Thyroid gland (tissue), 4 donors: ENCODE results near the gene OCA2. TPM values are rescaled to one million over a fixed set of nuclear protein-coding genes. Genes with fewer than 3 reads are reported as not detected.

ENCODE experiments used
- DNase-seq, 2 donors: peaks; one replicate each; pipeline ENCODE4 v3.0.0-alpha.2; 2019
- H3K27ac ChIP-seq, 3 donors: fragments of 200-600 bp; sonication (generic); 1 replicate in 2 of 3; 2 replicates in 1 of 3; pipeline ENCODE4 v1.5.1; 2016 to 2019; ENCODE audit warnings: mild to moderate bottlenecking in 1 of 3, moderate library complexity in 1 of 3
- H3K27me3 ChIP-seq: fragments of 200-600 bp; sonication (generic); one replicate; pipeline ENCODE4 v1.5.1; 2019
- H3K36me3 ChIP-seq, 2 donors: fragments of 200-600 bp; sonication (generic); one replicate each; pipeline ENCODE4 v1.5.1; 2016 to 2019
- H3K4me1 ChIP-seq, 2 donors: fragments of 200-600 bp; sonication (generic); one replicate each; pipeline ENCODE4 v1.5.1; 2017 to 2019
- H3K4me3 ChIP-seq, 3 donors: fragments of 200-600 bp; sonication (generic); replicated peaks in 1 of 3; 1 replicate in 2 of 3; 2 replicates in 1 of 3; pipeline ENCODE4 v1.5.1; 2016; ENCODE audit warnings: mild to moderate bottlenecking in 1 of 3
- H3K9me3 ChIP-seq: fragments of 200-600 bp; sonication (generic); one replicate; pipeline ENCODE4 v1.5.1; 2017
- POLR2A ChIP-seq, 2 donors: fragments of 450-650 bp; IDR thresholded peaks; one replicate each; pipeline ENCODE4 v1.6.1; 2017; ENCODE audit warnings: antibody characterized with exemption in 2 of 2, mild to moderate bottlenecking in 2 of 2, moderate library complexity in 1 of 2
- WGBS, 2 donors: methylation state at CpG; one replicate each; pipeline ENCODE4 v1.1.5; 2017; 5-methylcytosine and 5-hydroxymethylcytosine counted together
- intact Hi-C: fragments of 100-400 bp; cut with DNase I; formaldehyde crosslinking; loops from one replicate; pipeline ENCODE4 v1.15.1; 2023
- total RNA-seq, 4 donors: library from RNA; depleted of rRNA; stranded (reverse); fragments of >200 nt; gene quantifications; one replicate each; pipeline ENCODE4 v1.2.3, GENCODE V29; 2016
- TF ChIP-seq, protein P1 (sequence below), 6 experiments: fragments of 200-600 bp in 3 of 6; fragments of 450-650 bp in 3 of 6; sonication (generic) in 3 of 6; IDR thresholded peaks; one replicate each; pipeline ENCODE4 v1.5.1; 2016 to 2019; ENCODE audit warnings: antibody characterized with exemption in 6 of 6, mild to moderate bottlenecking in 2 of 6, inconsistent platforms in 1 of 6, moderate library complexity in 1 of 6

OCA2 gene
- total RNA-seq, 4 donors from 2014 or later = 5.5 to 20.5 (median 13.8) TPM

DNA sequence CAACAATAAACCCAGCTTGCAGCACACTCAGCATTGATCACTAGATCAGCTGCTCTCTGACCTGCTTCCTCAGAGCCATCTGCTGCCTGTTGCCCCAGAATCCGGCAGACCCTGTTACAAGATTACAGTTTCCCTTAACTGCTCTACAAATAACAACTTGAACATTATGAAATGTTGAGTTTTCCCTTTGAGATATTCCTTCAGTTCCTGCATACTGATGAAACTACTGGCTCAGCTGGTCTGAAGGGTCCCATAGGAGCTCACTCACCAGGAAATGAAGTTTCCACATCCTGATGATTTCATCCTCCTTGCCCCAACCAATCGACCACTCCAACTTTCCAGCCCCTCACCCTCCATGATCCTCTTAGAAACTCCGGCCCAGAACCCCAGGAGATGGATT lies 281.9 kb downstream of the OCA2 start:
- Histone ChIP-seq H3K36me3 (no peaks in the 10 kb centered on the region), H3K4me1 (no peaks in the 10 kb centered on the region), H3K4me3 (no peak overlapping the region), H3K27ac (no peak overlapping the region), H3K27me3 (no peaks in the 10 kb centered on the region), H3K9me3 (no peaks in the 10 kb centered on the region)
- DNase-seq = no peak
- TF ChIP-seq, protein P1, sequence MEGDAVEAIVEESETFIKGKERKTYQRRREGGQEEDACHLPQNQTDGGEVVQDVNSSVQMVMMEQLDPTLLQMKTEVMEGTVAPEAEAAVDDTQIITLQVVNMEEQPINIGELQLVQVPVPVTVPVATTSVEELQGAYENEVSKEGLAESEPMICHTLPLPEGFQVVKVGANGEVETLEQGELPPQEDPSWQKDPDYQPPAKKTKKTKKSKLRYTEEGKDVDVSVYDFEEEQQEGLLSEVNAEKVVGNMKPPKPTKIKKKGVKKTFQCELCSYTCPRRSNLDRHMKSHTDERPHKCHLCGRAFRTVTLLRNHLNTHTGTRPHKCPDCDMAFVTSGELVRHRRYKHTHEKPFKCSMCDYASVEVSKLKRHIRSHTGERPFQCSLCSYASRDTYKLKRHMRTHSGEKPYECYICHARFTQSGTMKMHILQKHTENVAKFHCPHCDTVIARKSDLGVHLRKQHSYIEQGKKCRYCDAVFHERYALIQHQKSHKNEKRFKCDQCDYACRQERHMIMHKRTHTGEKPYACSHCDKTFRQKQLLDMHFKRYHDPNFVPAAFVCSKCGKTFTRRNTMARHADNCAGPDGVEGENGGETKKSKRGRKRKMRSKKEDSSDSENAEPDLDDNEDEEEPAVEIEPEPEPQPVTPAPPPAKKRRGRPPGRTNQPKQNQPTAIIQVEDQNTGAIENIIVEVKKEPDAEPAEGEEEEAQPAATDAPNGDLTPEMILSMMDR (IDR thresholded peaks at IDR 0.05) = no peak
- TF ChIP-seq POLR2A (IDR thresholded peaks at IDR 0.05) = no peak
- 78 to 83% methylated on average over 3 of the region's 3 CpGs for WGBS, 2 donors
- intact Hi-C loops = no loop called here

DNA sequence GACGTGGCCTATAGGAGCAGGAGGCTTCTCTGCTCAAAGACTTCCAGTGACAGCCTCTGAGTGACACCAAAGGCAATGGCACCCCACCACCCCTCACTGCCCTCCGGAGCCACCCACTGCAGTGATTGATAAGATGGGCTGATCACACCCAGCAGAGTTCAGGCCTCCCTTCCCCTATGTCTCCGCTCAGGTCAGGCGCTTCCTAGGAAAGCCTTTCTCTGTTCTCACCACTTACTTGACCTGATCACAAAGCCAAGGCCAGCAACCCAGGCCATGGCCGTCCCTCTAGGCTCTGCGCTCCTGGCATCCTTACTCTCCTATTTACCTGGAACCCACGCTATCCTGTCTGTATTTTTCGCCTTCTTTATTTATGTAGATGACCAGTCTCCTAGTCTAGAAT lies 282.3 kb downstream of the OCA2 start:
- H3K4me3 ChIP-seq = no peak overlapping the region
- H3K27me3 ChIP-seq = no peaks in the 10 kb centered on the region
- H3K27ac ChIP-seq = no peak overlapping the region
- intact Hi-C loops = no loop called here
- H3K36me3 ChIP-seq = no peaks in the 10 kb centered on the region
- no peak for TF ChIP-seq POLR2A (IDR thresholded peaks at IDR 0.05)
- TF ChIP-seq, protein P1 (IDR thresholded peaks at IDR 0.05) = no peak
- 90 to 96% methylated on average over 8 of the region's 8 CpGs for WGBS, 2 donors
- no peaks in the 10 kb centered on the region for H3K9me3 ChIP-seq
- no peaks in the 10 kb centered on the region for H3K4me1 ChIP-seq
- no peak for DNase-seq

DNA sequence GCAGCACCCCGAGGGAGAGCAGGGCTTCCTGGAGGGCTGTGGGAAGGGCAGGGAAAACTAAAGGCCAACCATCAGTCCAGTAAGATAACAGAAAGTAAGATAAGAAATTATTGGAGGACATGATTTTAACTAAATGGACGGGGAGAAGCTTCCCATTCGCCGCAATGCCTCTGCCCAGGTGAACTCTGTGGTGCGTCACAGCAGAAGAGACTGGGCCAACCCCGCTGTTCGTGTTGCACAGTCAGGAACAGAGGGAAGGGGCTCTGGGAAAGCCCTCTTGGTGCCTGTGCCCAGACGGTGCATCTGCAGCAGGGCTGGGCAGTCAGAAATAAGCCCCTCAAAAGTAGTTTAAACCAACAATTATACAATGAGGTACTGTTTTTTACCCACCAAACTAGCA lies 284.1 kb downstream of the OCA2 start:
- no peak overlapping the region for H3K27ac ChIP-seq
- 80 to 86% methylated on average over 8 of the region's 8 CpGs for WGBS, 2 donors
- no peaks in the 10 kb centered on the region for H3K9me3 ChIP-seq
- TF ChIP-seq, protein P1 (IDR thresholded peaks at IDR 0.05) = no peak
- TF ChIP-seq POLR2A (IDR thresholded peaks at IDR 0.05) = no peak
- no peaks in the 10 kb centered on the region for H3K4me1 ChIP-seq
- H3K27me3 ChIP-seq = no peaks in the 10 kb centered on the region
- intact Hi-C loops = no loop called here
- no peak overlapping the region for H3K4me3 ChIP-seq
- no peaks in the 10 kb centered on the region for H3K36me3 ChIP-seq
- DNase-seq = no peak

GRCh38 chr15:27813139-27813538 lies 286.0 kb downstream of the OCA2 start:
- Histone ChIP-seq H3K27me3 (no peaks in the 10 kb centered on the region), H3K4me3 (no peak overlapping the region), H3K27ac (no peak overlapping the region), H3K4me1 (no peaks in the 10 kb centered on the region), H3K36me3 (no peaks in the 10 kb centered on the region), H3K9me3 (no peaks in the 10 kb centered on the region)
- TF ChIP-seq, protein P1 (IDR thresholded peaks at IDR 0.05) = no peak
- no peak for TF ChIP-seq POLR2A (IDR thresholded peaks at IDR 0.05)
- no peak for DNase-seq
- 91 to 100% methylated on average over 2 of the region's 2 CpGs for whole genome bisulfite sequencing, 2 donors
- intact Hi-C loops = no loop called here

- Histone ChIP-seq H3K9me3 (no peaks in the 10 kb centered on the region), H3K36me3 (no peaks in the 10 kb centered on the region), H3K27ac (no peak overlapping the region), H3K4me1 (no peaks in the 10 kb centered on the region), H3K4me3 (no peak overlapping the region), H3K27me3 (no peaks in the 10 kb centered on the region)
- WGBS, 2 donors = 77 to 89% methylated on average over 9 of the region's 9 CpGs
- intact Hi-C loops = no loop called here
- TF ChIP-seq POLR2A (IDR thresholded peaks at IDR 0.05) = no peak
- TF ChIP-seq, protein P1 (IDR thresholded peaks at IDR 0.05) = no peak
- DNase-seq = no peak
These were observed 290.9 kb downstream of the OCA2 start for GRCh38 chr15:27808182-27808581.
